Esophagus muscularis mucosa (tissue), 3 donors: Measurements from ENCODE around the gene NRXN2.

ENCODE experiments used
- POLR2A ChIP-seq: fragments of 450-650 bp; IDR thresholded peaks from one replicate; pipeline ENCODE4 v1.6.1; 2017; ENCODE audit warnings: antibody characterized with exemption, moderate library complexity, mild to moderate bottlenecking, low read depth
- POLR2AphosphoS5 ChIP-seq, 2 donors: sonication (generic); formaldehyde crosslinking; IDR thresholded peaks; one replicate each; pipeline ENCODE4 v1.6.1; 2017; ENCODE audit warnings: antibody characterized with exemption in 2 of 2
- TF ChIP-seq, protein P1 (sequence below), 3 experiments: fragments of 200-600 bp in 2 of 3; fragments of 450-650 bp in 1 of 3; sonication (generic) in 2 of 3; IDR thresholded peaks; one replicate each; pipeline ENCODE4 v1.5.1; 2017 to 2019; ENCODE audit warnings: antibody characterized with exemption in 3 of 3, mild to moderate bottlenecking in 2 of 3, moderate library complexity in 1 of 3

DNA sequence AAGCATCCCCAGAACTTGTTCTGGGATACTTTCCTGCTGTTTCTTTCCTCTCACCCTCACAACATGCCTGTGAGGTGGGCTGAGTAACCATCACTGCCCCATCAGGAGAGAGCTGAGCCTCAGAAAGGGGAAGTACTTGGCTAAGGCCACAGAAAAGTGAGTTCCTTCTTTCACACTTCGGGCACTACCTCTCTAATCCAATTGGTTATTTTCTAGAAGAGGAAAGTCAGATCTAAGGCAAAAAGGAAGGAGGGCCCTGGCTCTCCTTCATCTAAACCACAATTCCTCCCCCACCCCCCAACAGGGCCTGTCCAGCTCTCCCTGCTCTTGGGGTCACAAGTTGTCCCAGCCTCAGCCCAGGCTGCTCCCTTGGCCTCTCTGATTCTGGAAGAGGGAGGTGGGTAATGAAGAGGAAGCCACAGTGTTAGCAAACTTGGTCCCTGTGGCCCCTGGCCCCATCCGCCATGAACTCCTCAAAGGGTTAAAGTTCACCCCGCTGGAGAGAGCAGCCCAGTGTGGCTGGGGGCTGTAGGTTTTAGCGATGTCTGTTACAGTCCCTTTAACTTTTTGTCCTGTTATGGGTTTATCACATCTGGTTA, 98.0 kb downstream of the NRXN2 start:
- TF ChIP-seq, protein P1, sequence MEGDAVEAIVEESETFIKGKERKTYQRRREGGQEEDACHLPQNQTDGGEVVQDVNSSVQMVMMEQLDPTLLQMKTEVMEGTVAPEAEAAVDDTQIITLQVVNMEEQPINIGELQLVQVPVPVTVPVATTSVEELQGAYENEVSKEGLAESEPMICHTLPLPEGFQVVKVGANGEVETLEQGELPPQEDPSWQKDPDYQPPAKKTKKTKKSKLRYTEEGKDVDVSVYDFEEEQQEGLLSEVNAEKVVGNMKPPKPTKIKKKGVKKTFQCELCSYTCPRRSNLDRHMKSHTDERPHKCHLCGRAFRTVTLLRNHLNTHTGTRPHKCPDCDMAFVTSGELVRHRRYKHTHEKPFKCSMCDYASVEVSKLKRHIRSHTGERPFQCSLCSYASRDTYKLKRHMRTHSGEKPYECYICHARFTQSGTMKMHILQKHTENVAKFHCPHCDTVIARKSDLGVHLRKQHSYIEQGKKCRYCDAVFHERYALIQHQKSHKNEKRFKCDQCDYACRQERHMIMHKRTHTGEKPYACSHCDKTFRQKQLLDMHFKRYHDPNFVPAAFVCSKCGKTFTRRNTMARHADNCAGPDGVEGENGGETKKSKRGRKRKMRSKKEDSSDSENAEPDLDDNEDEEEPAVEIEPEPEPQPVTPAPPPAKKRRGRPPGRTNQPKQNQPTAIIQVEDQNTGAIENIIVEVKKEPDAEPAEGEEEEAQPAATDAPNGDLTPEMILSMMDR (IDR thresholded peaks at IDR 0.05), result no peak
- no peak for TF ChIP-seq POLR2AphosphoS5 (IDR thresholded peaks at IDR 0.05)
- TF ChIP-seq POLR2A, result no peak
